Measurements from ENCODE around the gene UACA. TPM values are rescaled to one million over a fixed set of nuclear protein-coding genes. Genes with fewer than 3 reads are reported as not detected.

Gene UACA
- total RNA-seq, 2 donors from 2014 or later = 49.7 to 67.1 TPM

- no peaks in the 10 kb centered on the region for H3K27me3 ChIP-seq (ENCODE audit: control insufficient read depth, insufficient read depth, low read length, poor library complexity, severe bottlenecking)
- Mint-ChIP-seq H3K4me3 (no peak overlapping the region), H3K27me3 (ENCODE audit: insufficient read depth) (no peaks in the 10 kb centered on the region), H3K36me3 (ENCODE audit: low read depth) (no peaks in the 10 kb centered on the region), H3K27ac (no peak overlapping the region), H3K9me3 (no peaks in the 10 kb centered on the region), H3K4me1 (peaks cover 19% of the 10 kb centered on the region)
- no peaks in the 10 kb centered on the region for H3K9me3 ChIP-seq (ENCODE audit: control insufficient read depth, low read length)
- H3K4me3 ChIP-seq (ENCODE audit: low read length) = no peak overlapping the region
- no peak overlapping the region for H3K27ac ChIP-seq (ENCODE audit: low read depth, low read length)
- TF ChIP-seq CTCF (conservative IDR thresholded peaks at IDR 0.05) = no peak
- H3K36me3 ChIP-seq (ENCODE audit: control insufficient read depth, insufficient read depth, low read length) = no peaks in the 10 kb centered on the region
- no peak for DNase-seq
- 88 to 94% methylated on average over 3 of the region's 3 CpGs for WGBS, 2 experiments (ENCODE audit: insufficient coverage in 1 of 2, insufficient read length in 1 of 2)
- no peaks in the 10 kb centered on the region for H3K4me1 ChIP-seq (ENCODE audit: control insufficient read depth, insufficient read depth, low read length)
- H3K9ac ChIP-seq (ENCODE audit: extremely low read depth, low read length, poor library complexity, severe bottlenecking) = no peak overlapping the region
Observed at GRCh38 chr15:70768257-70768883, 5.0 kb upstream of the UACA start.

- no peaks in the 10 kb centered on the region for H3K9me3 ChIP-seq (ENCODE audit: control insufficient read depth, low read length)
- no peaks in the 10 kb centered on the region for H3K36me3 ChIP-seq (ENCODE audit: control insufficient read depth, insufficient read depth, low read length)
- H3K9ac ChIP-seq (ENCODE audit: extremely low read depth, low read length, poor library complexity, severe bottlenecking) = no peak overlapping the region
- WGBS, 2 experiments (ENCODE audit: insufficient coverage in 1 of 2, insufficient read length in 1 of 2) = 43 to 77% methylated on average over 1 to 3 of the region's 3 CpGs
- no peak for DNase-seq
- no peaks in the 10 kb centered on the region for H3K4me1 ChIP-seq (ENCODE audit: control insufficient read depth, insufficient read depth, low read length)
- no peak overlapping the region for H3K27ac Mint-ChIP-seq
- no peaks in the 10 kb centered on the region for H3K27me3 Mint-ChIP-seq (ENCODE audit: insufficient read depth)
- H3K9me3 Mint-ChIP-seq = no peaks in the 10 kb centered on the region
- H3K4me1 Mint-ChIP-seq = peaks cover 19% of the 10 kb centered on the region
- H3K4me3 ChIP-seq (ENCODE audit: low read length) = no peak overlapping the region
- no peaks in the 10 kb centered on the region for H3K36me3 Mint-ChIP-seq (ENCODE audit: low read depth)
- no peak overlapping the region for H3K27ac ChIP-seq (ENCODE audit: low read depth, low read length)
- TF ChIP-seq CTCF (conservative IDR thresholded peaks at IDR 0.05) = no peak
- no peak overlapping the region for H3K4me3 Mint-ChIP-seq
- H3K27me3 ChIP-seq (ENCODE audit: control insufficient read depth, insufficient read depth, low read length, poor library complexity, severe bottlenecking) = no peaks in the 10 kb centered on the region
Observed at GRCh38 chr15:70767667-70768066, 4.3 kb upstream of the UACA start.

- Histone ChIP-seq H3K36me3 (ENCODE audit: control insufficient read depth, insufficient read depth, low read length) (no peaks in the 10 kb centered on the region), H3K9ac (ENCODE audit: extremely low read depth, low read length, poor library complexity, severe bottlenecking) (no peak overlapping the region), H3K27ac (ENCODE audit: low read depth, low read length) (no peak overlapping the region), H3K9me3 (ENCODE audit: control insufficient read depth, low read length) (no peaks in the 10 kb centered on the region), H3K4me1 (ENCODE audit: control insufficient read depth, insufficient read depth, low read length) (peaks cover 2% of the 10 kb centered on the region), H3K4me3 (ENCODE audit: low read length) (no peak overlapping the region), H3K27me3 (ENCODE audit: control insufficient read depth, insufficient read depth, low read length, poor library complexity, severe bottlenecking) (no peaks in the 10 kb centered on the region)
- Mint-ChIP-seq H3K4me1 (peaks cover 25% of the 10 kb centered on the region), H3K27ac (no peak overlapping the region), H3K36me3 (ENCODE audit: low read depth) (no peaks in the 10 kb centered on the region), H3K9me3 (no peaks in the 10 kb centered on the region), H3K27me3 (ENCODE audit: insufficient read depth) (peaks cover 4% of the 10 kb centered on the region), H3K4me3 (no peak overlapping the region)
- no peak for DNase-seq
- TF ChIP-seq CTCF (conservative IDR thresholded peaks at IDR 0.05) = no peak
- 90 to 92% methylated on average over 6 of the region's 6 CpGs for WGBS, 2 experiments (ENCODE audit: insufficient coverage in 1 of 2, insufficient read length in 1 of 2)
Observed at GRCh38 chr15:70766597-70766996, 3.2 kb upstream of the UACA start.
